Tongue (tissue), 3 donors: ENCODE measurements around the gene SRGAP2B. TPM values are rescaled to one million over a fixed set of nuclear protein-coding genes. Genes with fewer than 3 reads are reported as not detected.
"Not testable (repeated sequence)": the region's sequence is repeated elsewhere in the genome, so short reads cannot be mapped to it uniquely, and the experiment has no call there.

ENCODE experiments used
- DNase-seq: peaks from one replicate; pipeline ENCODE4 v3.0.0-alpha.2; 2015
- small RNA-seq: library from RNA; depleted of rRNA; stranded (forward); fragments of <200 nt; gene quantifications from one replicate; pipeline ENCODE3, GENCODE V24; 2014; ENCODE audit warnings: low replicate concordance
- total RNA-seq: library from RNA; depleted of rRNA; stranded (reverse); fragments of >200 nt; gene quantifications from one replicate; pipeline ENCODE4 v1.2.3, GENCODE V29; 2014

Gene SRGAP2B
- total RNA-seq, 1 donor from 2014 or later, result 36.7 TPM

- DNase-seq, result not testable (repeated sequence)
Observed at GRCh38 chr1:144894454-144895201, 200.5 kb downstream of the SRGAP2B start.

DNA sequence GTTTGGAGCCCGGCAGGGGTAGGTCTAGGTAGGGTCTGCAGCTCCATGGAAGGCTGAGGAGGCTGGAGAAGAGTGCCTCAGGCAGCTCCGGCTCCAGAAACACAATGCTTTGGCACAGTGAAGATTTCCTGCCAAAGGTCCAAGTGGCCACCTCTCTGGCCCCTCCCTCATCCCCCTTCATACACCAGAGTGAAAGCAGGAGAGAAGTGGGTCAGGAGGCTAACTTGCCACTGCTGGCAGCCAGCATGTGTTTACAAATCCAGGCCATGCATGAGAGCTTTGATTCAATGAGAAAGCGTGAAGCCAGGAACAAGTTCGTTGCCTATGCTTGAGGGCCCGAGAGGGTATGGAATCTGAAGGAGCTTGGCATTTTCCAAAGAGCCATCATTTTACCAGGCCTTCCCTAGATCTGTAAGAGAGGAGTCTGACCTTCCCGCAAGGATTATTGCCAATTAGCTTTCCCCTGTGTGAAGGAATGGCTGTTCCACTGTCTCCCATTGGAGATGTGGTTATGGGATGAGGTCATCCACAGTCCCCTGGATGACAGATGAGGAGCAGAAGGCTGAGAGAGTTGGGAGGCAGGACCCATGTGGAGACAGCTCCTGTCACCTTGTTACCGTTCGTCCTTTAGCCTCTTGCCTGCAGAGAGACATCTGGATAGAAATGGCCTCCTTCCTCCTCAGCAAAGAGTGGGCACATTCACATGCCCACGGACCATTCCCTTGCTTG lies 201.3 kb downstream of the SRGAP2B start:
- not testable (repeated sequence) for DNase-seq

DNA sequence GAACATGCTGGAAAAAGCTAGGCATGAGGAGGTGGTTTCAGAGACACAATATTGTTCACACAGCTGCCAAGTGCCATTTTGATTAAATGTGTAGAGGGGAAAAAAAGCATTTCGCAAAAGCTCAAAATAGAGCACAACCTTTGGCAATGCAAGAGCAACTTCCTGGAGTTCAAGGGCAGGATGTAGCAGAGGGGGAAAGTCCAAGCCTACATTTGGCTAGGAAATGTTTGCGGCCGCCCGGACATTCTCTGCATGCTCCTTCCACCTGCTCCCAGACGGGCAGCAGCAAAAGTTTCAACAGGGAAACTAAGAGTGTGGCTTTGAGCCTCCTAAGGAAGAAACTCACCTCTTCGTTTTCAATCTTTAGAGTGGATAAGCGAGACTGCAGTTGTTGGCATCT lies 202.1 kb downstream of the SRGAP2B start:
- not testable (repeated sequence) for DNase-seq

GRCh38 chr1:144889450-144890115 lies 205.5 kb downstream of the SRGAP2B start:
- not testable (repeated sequence) for DNase-seq

DNA sequence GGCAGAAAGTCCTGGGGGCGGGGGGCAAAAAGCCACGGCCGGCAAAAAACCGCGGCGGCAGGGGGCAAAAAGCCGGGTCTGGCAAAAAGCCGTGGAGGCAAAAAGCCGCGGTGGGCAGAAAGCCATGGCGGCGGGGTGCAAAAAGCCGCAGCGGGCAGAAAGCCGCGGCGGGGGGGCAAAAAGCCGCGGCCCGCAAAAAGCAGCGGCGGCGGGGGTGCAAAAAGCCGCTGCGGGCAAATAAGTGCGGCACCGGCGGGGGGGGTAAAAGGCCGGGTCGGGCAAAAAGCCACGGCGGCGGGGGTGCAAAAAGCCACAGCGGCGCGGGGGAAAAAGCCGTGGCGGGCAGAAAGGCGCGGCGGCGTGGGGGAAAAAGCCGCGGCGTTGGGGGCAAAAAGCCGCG lies 212.1 kb downstream of the SRGAP2B start:
- not testable (repeated sequence) for DNase-seq

DNA sequence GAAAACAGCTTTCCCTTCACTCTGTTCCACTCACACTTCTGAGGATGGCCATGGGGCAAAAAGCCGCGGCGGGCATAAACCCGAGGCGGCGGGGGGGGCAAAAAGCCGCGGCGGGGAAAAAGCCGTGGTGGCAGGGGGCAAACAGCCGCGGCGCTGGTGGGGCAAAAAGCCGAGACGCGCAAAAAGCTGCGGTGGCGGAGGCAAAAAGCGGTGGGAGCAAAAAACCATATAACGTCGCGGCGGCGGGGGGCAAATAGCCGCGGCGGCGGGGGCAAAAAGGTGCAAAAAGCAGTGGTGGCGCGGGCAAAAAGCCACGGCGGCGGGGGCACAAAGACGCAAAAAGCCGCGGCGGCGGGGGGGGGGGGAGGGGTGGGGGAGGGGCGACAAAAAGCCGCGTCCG lies 212.8 kb downstream of the SRGAP2B start:
- not testable (repeated sequence) for DNase-seq

DNA sequence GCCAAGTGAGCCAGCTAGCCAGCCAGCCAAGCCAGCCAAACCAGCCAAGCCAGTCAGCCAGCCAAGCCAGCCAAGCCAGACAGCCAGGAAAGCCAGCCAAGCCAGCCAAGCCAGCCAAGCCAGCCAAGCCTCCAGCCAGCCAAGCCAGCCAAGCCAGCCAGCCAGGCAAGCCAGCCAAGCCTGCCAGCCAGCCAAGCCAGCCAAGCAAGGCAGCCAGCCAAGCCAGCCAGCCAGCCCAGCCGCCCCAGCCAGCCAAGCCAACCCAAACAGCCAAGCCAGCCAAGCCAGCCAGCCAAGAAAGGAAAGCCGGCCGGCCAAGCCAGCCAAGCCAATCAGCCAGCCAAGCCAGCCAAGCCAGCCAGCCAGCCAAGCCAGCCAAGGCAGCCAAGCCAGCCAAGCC lies 236.5 kb downstream of the SRGAP2B start:
- DNase-seq, result not testable (repeated sequence)

Small RNAs within 50 kb of the gene (small RNA-seq; reads per million reads assigned to genes)
- gene AC242498.1, result not detected

Other genes starting within 250 kb of the SRGAP2B start
- gene FAM72D, start 646 bp upstream of the SRGAP2B start, total RNA-seq, result 2.3 TPM
- not detected for gene PPIAL4D, start 146.8 kb upstream of the SRGAP2B start, total RNA-seq